Measurements from ENCODE around the gene SPDYE6.
"Not testable (repeated sequence)": the region's sequence is repeated elsewhere in the genome, so short reads cannot be mapped to it uniquely, and the experiment has no call there.

GRCh38 chr7:102301367-102301766 lies 54.9 kb downstream of the SPDYE6 start:
- not testable (repeated sequence) for TF ChIP-seq EZH2phosphoT487 (IDR thresholded peaks at IDR 0.05; ENCODE audit: unreplicated experiment); CREB1 (CRISPR knock-in tag; IDR thresholded peaks at IDR 0.05; ENCODE audit: low read depth); JUNB (IDR thresholded peaks at IDR 0.05; ENCODE audit: unreplicated experiment); POLR2AphosphoS5 (IDR thresholded peaks at IDR 0.05; ENCODE audit: low read depth); REST (IDR thresholded peaks at IDR 0.05; ENCODE audit: unreplicated experiment); EZH2 (IDR thresholded peaks at IDR 0.05; ENCODE audit: low read depth, unreplicated experiment); ZNF114 (CRISPR knock-in tag; IDR thresholded peaks at IDR 0.05); NANOG (IDR thresholded peaks at IDR 0.05; ENCODE audit: borderline replicate concordance); STAT1 (IDR thresholded peaks at IDR 0.05; ENCODE audit: unreplicated experiment)
- TF ChIP-seq, protein P1, sequence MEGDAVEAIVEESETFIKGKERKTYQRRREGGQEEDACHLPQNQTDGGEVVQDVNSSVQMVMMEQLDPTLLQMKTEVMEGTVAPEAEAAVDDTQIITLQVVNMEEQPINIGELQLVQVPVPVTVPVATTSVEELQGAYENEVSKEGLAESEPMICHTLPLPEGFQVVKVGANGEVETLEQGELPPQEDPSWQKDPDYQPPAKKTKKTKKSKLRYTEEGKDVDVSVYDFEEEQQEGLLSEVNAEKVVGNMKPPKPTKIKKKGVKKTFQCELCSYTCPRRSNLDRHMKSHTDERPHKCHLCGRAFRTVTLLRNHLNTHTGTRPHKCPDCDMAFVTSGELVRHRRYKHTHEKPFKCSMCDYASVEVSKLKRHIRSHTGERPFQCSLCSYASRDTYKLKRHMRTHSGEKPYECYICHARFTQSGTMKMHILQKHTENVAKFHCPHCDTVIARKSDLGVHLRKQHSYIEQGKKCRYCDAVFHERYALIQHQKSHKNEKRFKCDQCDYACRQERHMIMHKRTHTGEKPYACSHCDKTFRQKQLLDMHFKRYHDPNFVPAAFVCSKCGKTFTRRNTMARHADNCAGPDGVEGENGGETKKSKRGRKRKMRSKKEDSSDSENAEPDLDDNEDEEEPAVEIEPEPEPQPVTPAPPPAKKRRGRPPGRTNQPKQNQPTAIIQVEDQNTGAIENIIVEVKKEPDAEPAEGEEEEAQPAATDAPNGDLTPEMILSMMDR (conservative IDR thresholded peaks at IDR 0.05; ENCODE audit: low read depth in 2 of 2): not testable (repeated sequence)
- TF ChIP-seq, protein P2, sequence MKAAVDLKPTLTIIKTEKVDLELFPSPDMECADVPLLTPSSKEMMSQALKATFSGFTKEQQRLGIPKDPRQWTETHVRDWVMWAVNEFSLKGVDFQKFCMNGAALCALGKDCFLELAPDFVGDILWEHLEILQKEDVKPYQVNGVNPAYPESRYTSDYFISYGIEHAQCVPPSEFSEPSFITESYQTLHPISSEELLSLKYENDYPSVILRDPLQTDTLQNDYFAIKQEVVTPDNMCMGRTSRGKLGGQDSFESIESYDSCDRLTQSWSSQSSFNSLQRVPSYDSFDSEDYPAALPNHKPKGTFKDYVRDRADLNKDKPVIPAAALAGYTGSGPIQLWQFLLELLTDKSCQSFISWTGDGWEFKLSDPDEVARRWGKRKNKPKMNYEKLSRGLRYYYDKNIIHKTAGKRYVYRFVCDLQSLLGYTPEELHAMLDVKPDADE (IDR thresholded peaks at IDR 0.05): not testable (repeated sequence)

Measured in GM23338 (cell line).